ENCODE measurements around the gene DNAAF3. TPM values are rescaled to one million over a fixed set of nuclear protein-coding genes. Genes with fewer than 3 reads are reported as not detected.

DNAAF3 gene
- total RNA-seq, 1 donor from 2014 or later: 1.5 TPM

- peaks cover 32% of the 10 kb centered on the region for H3K27me3 Mint-ChIP-seq (ENCODE audit: unreplicated experiment)
Observed at GRCh38 chr19:55153652-55154264, 12.7 kb downstream of the DNAAF3 start.

GRCh38 chr19:55152017-55152416 lies 14.4 kb downstream of the DNAAF3 start:
- Mint-ChIP-seq H3K27ac (ENCODE audit: unreplicated experiment) (no peak overlapping the region), H3K4me1 (ENCODE audit: unreplicated experiment) (peaks cover 10% of the 10 kb centered on the region), H3K9me3 (ENCODE audit: unreplicated experiment) (no peaks in the 10 kb centered on the region), H3K27me3 (ENCODE audit: unreplicated experiment) (peaks cover 36% of the 10 kb centered on the region), H3K4me3 (ENCODE audit: unreplicated experiment) (no peak overlapping the region), H3K36me3 (ENCODE audit: unreplicated experiment) (no peaks in the 10 kb centered on the region)
- no peak for DNase-seq (ENCODE audit: extremely low spot score, unreplicated experiment)
- no peak for TF ChIP-seq CTCF (IDR thresholded peaks at IDR 0.05)

More at GRCh38 chr19:55153652-55154264, 12.7 kb downstream of the DNAAF3 start:
- peaks cover 15% of the 10 kb centered on the region for H3K4me1 Mint-ChIP-seq (ENCODE audit: unreplicated experiment)
- H3K36me3 Mint-ChIP-seq (ENCODE audit: unreplicated experiment): no peaks in the 10 kb centered on the region
- no peak overlapping the region for H3K4me3 Mint-ChIP-seq (ENCODE audit: unreplicated experiment)
- no peak for DNase-seq (ENCODE audit: extremely low spot score, unreplicated experiment)
- H3K27ac Mint-ChIP-seq (ENCODE audit: unreplicated experiment): no peak overlapping the region
- no peak for TF ChIP-seq CTCF (IDR thresholded peaks at IDR 0.05)
- no peaks in the 10 kb centered on the region for H3K9me3 Mint-ChIP-seq (ENCODE audit: unreplicated experiment)

DNA sequence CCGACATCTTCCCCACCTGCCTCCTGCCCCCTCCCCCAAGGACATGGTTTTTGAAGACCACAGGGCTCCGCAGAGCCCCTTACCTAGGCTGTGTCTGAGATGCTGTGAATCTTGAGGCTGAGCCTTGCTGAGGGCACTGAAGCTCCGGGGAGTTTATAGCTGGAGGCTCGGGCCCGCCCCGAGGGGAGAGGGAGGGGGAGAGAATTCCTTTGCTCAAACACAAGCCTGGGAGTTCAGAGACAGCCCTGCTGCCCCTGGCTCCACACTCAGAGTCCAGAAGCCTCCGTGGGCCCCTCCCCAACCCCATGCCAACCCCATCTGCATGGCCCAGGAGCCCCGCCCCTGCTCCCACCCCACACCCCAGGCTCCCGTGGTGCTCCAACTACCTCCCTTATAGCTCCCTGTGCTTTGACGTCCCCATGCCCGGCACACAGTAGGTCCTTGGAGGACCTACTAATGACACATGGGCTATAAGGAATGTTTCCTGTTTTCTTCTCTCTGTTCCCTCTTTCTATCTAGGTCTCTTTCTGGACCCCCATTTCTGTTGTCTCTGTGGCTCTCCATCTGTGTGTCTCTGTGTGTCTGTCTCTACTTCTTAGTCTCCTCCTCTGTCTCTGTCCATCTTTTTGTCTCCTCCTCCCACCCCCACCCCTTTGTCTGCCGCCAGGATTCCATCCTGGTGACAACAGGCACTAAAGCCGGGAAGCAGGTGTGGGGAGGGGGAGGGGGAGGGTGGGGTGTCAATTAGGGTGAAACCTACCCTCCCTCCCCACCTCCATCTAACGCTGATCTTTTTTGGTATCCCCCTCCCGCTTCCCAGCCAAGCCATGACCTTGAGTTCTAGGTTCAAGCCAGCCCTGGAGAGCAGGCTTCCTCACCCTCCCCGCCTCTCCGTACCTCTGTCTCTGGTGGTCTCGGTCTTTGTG lies 17.1 kb downstream of the DNAAF3 start, which contains the start of gene TNNT1:
Gene TNNT1, minus strand, starts transcription at position 129 of the 926 bp plus-strand sequence. CDS start 2,049 bp downstream, outside the sequence.
- no peak within 1 kb of the TSS for H3K27ac Mint-ChIP-seq (ENCODE audit: unreplicated experiment)
- H3K36me3 Mint-ChIP-seq (ENCODE audit: unreplicated experiment): no peaks in the 10 kb centered on the region
- no peak within 1 kb of the TSS for H3K4me3 Mint-ChIP-seq (ENCODE audit: unreplicated experiment)
- TF ChIP-seq CTCF (IDR thresholded peaks at IDR 0.05): no peak
- no peaks in the 10 kb centered on the region for H3K9me3 Mint-ChIP-seq (ENCODE audit: unreplicated experiment)
- H3K27me3 Mint-ChIP-seq (ENCODE audit: unreplicated experiment): peaks cover 38% of the 10 kb centered on the region
- DNase-seq (ENCODE audit: extremely low spot score, unreplicated experiment): no peak
- peaks cover 2% of the 10 kb centered on the region for H3K4me1 Mint-ChIP-seq (ENCODE audit: unreplicated experiment)

- Mint-ChIP-seq H3K4me3 (ENCODE audit: unreplicated experiment) (no peak overlapping the region), H3K36me3 (ENCODE audit: unreplicated experiment) (no peaks in the 10 kb centered on the region), H3K27me3 (ENCODE audit: unreplicated experiment) (peaks cover 49% of the 10 kb centered on the region), H3K27ac (ENCODE audit: unreplicated experiment) (no peak overlapping the region), H3K4me1 (ENCODE audit: unreplicated experiment) (peaks cover 2% of the 10 kb centered on the region), H3K9me3 (ENCODE audit: unreplicated experiment) (no peaks in the 10 kb centered on the region)
- TF ChIP-seq CTCF (IDR thresholded peaks at IDR 0.05): no peak
- no peak for DNase-seq (ENCODE audit: extremely low spot score, unreplicated experiment)
Observed at GRCh38 chr19:55147545-55148251, 18.7 kb downstream of the DNAAF3 start.
